Measurements from ENCODE around the gene PCARE. TPM values are rescaled to one million over a fixed set of nuclear protein-coding genes. Genes with fewer than 3 reads are reported as not detected.
A peak's percentile ranks its signal among the peaks of the same experiment; 100 is the strongest.

Gene PCARE
- total and polyA plus RNA-seq, 2 of the 8 experiments (the other 6 are each of a cell fraction or from before 2014, with no cell fraction given): not detected

GRCh38 chr2:29032189-29032588, 42.1 kb downstream of the PCARE start:
- Histone ChIP-seq H3K9me3 (ENCODE audit: insufficient read depth in 2 of 2, low read depth in 1 of 2, low read length in 1 of 2) (no peaks in the 10 kb centered on the region), H2BK15ac (ENCODE audit: low read length) (no peak overlapping the region), H3K79me2 (ENCODE audit: control insufficient read depth in 1 of 2, insufficient read depth in 2 of 2, low read length in 2 of 2) (no peaks in the 10 kb centered on the region), H3K9ac (replicated peaks in 1 of 4; ENCODE audit: extremely low read depth in 1 of 4, low read depth in 3 of 4, low read length in 3 of 4) (no peak overlapping the region), H2BK20ac (ENCODE audit: low read length) (no peak overlapping the region), H3K18ac (ENCODE audit: extremely low read depth, low read length) (no peak overlapping the region), H4K91ac (replicated peaks; ENCODE audit: insufficient read length, low read length) (no peak overlapping the region), H2BK5ac (ENCODE audit: low read depth, low read length) (no peak overlapping the region), H3K4me1 (replicated peaks in 1 of 4; ENCODE audit: control insufficient read depth in 3 of 4, insufficient read depth in 4 of 4, low read length in 3 of 4) (no peaks in the 10 kb centered on the region; a peak in 1 of 7 replicates), H3K36me3 (ENCODE audit: control insufficient read depth in 2 of 4, insufficient read depth in 4 of 4, low read length in 3 of 4) (no peaks in the 10 kb centered on the region), H3K27me3 (replicated peaks in 1 of 4; ENCODE audit: control insufficient read depth in 3 of 4, extremely low read depth in 1 of 4, insufficient read depth in 3 of 4, low read length in 3 of 4) (no peaks in the 10 kb centered on the region), H2BK12ac (ENCODE audit: low read depth, low read length) (0 out of 2 replicates have a peak overlapping the region, but pooled peaks have one; percentile 29), H3K14ac (ENCODE audit: insufficient read length) (no peak overlapping the region), H3K79me1 (ENCODE audit: low read depth, low read length) (no peaks in the 10 kb centered on the region), H3K4ac (replicated peaks; ENCODE audit: insufficient read length, low read depth, low read length) (no peak overlapping the region), H4K20me1 (replicated peaks in 1 of 2; ENCODE audit: control insufficient read depth in 1 of 2, insufficient read depth in 2 of 2, low read length in 2 of 2) (no peaks in the 10 kb centered on the region), H3K56ac (replicated peaks; ENCODE audit: insufficient read length, low read depth, low read length) (peak overlapping the region; percentile 4), H3K27ac (ENCODE audit: low read depth, low read length) (no peak overlapping the region), H3K4me3 (ENCODE audit: extremely low read depth in 1 of 4, insufficient read depth in 2 of 4, low read depth in 3 of 4, low read length in 4 of 4) (no peak overlapping the region), H2AFZ (ENCODE audit: low read length) (no peak overlapping the region), H2AK5ac (ENCODE audit: low read depth, low read length) (no peak overlapping the region), H3K4me2 (ENCODE audit: insufficient read depth in 1 of 2, low read depth in 2 of 2, low read length in 2 of 2) (no peak overlapping the region), H4K8ac (ENCODE audit: extremely low read depth, insufficient read depth, low read length) (no peak overlapping the region), H3K23me2 (ENCODE audit: low read depth, low read length) (no peaks in the 10 kb centered on the region), H3K23ac (ENCODE audit: insufficient read length) (no peak overlapping the region), H4K5ac (ENCODE audit: insufficient read length, low read depth, low read length) (no peak overlapping the region), H2BK120ac (replicated peaks; ENCODE audit: low read depth, low read length) (no peak overlapping the region)
- no peak for FAIRE-seq
- no peak for DNase-seq (ENCODE audit: low read depth in 1 of 2, low spot score in 2 of 2)
- CTCF ChIA-PET (ENCODE audit: partially characterized antibody): no interaction called here
- POLR2A ChIA-PET (ENCODE audit: partially characterized antibody): no interaction called here
- WGBS, 2 experiments (ENCODE audit: extremely low coverage in 1 of 2, insufficient coverage in 1 of 2, insufficient read length in 1 of 2, insufficient replicate concordance in 2 of 2, low coverage in 1 of 2, low lambda C conversion rate in 2 of 2, missing lambda C conversion rate in 1 of 2): 88% methylated on average over 5 of the region's 5 CpGs; no CpG with 5 or more reads in 1 of the 2 experiments
- TF ChIP-seq CEBPB (IDR thresholded peaks at IDR 0.05; ENCODE audit: low read depth, low read length) (no peak), ZNF274 (IDR thresholded peaks at IDR 0.05; ENCODE audit: borderline replicate concordance, extremely low read depth, low read length) (no peak), RXRA (IDR thresholded peaks at IDR 0.05; ENCODE audit: insufficient read depth, low read depth, low read length) (no peak), ATF3 (IDR thresholded peaks at IDR 0.05; ENCODE audit: insufficient read depth, low read depth, low read length) (no peak)

Measured in H1 (cell line).